H1 (cell line): ENCODE data around the gene CCBE1. TPM values are rescaled to one million over a fixed set of nuclear protein-coding genes. Genes with fewer than 3 reads are reported as not detected.

Experiments used
- CTCF ChIA-PET: fragments of 300-600 bp; sonication (Branson Sonifier 250); formaldehyde crosslinking; loops from one replicate; lab custom pipeline; 2021; ENCODE audit not compliant: partially characterized antibody; lab: Charles Lee
- POLR2A ChIA-PET: fragments of 300-600 bp; sonication (Branson Sonifier 250); formaldehyde crosslinking; loops from one replicate; lab custom pipeline; 2021; ENCODE audit warnings: inconsistent platforms; ENCODE audit not compliant: partially characterized antibody; lab: Charles Lee
- DNase-seq, 2 experiments: peaks; one replicate each; pipeline versions ENCODE4 v3.0.0 to v3.0.0-alpha.2; 2010 to 2022; ENCODE audit warnings: low spot score in 2 of 2, low read depth in 1 of 2, mixed read lengths in 1 of 2
- FAIRE-seq: peaks from 2 replicates; lab custom pipeline; 2011; peaks lifted over from hg19 to GRCh38; lab: Jason Lieb, UNC
- H2AFZ ChIP-seq: 2 replicates; pipeline ENCODE4 v1.8.1; 2012; ENCODE audit warnings: low read length, inconsistent platforms
- H2AK5ac ChIP-seq: 2 replicates; pipeline ENCODE4 v1.6.1; 2013; ENCODE audit warnings: low read depth, low read length
- H2BK120ac ChIP-seq: replicated peaks from 2 replicates; pipeline ENCODE3; 2013; ENCODE audit warnings: low read depth, low read length, inconsistent platforms
- H2BK12ac ChIP-seq: 2 replicates; pipeline ENCODE4 v1.6.1; 2013; ENCODE audit warnings: low read depth, low read length
- H2BK15ac ChIP-seq: 2 replicates; pipeline ENCODE4 v1.6.1; 2013; ENCODE audit warnings: low read length
- H2BK20ac ChIP-seq: 2 replicates; pipeline ENCODE4 v1.6.1; 2013; ENCODE audit warnings: low read length
- H2BK5ac ChIP-seq: 2 replicates; pipeline ENCODE4 v1.6.1; 2013; ENCODE audit warnings: low read depth, low read length
- H3K14ac ChIP-seq: 2 replicates; pipeline ENCODE4 v1.6.1; 2013; ENCODE audit warnings: inconsistent platforms; ENCODE audit not compliant: insufficient read length
- H3K18ac ChIP-seq: 2 replicates; pipeline ENCODE4 v1.6.1; 2013; ENCODE audit warnings: low read length; ENCODE audit errors: extremely low read depth
- H3K23ac ChIP-seq: 2 replicates; pipeline ENCODE4 v1.6.1; 2013; ENCODE audit warnings: inconsistent platforms; ENCODE audit not compliant: insufficient read length
- H3K23me2 ChIP-seq: 2 replicates; pipeline ENCODE4 v1.6.1; 2013; ENCODE audit warnings: low read depth, low read length
- H3K27ac ChIP-seq: 2 replicates; pipeline ENCODE4 v1.6.1; 2011; ENCODE audit warnings: low read depth, low read length, inconsistent platforms
- H3K27me3 ChIP-seq, 4 experiments: replicated peaks in 1 of 4; 1 replicate in 1 of 4; 2 replicates in 3 of 4; pipeline versions ENCODE4 v1.6.1 to v1.8.1; 2011 to 2013; ENCODE audit warnings: low read length in 3 of 4, mild to moderate bottlenecking in 3 of 4, inconsistent platforms in 2 of 4, mixed read lengths in 2 of 4, moderate library complexity in 1 of 4; ENCODE audit not compliant: control insufficient read depth in 3 of 4, insufficient read depth in 3 of 4; ENCODE audit errors: extremely low read depth in 1 of 4
- H3K36me3 ChIP-seq, 4 experiments: 2 replicates each; pipeline versions ENCODE4 v1.6.1 to v1.8.1; 2011 to 2013; ENCODE audit warnings: mild to moderate bottlenecking in 4 of 4, low read length in 3 of 4, moderate library complexity in 2 of 4, control low read depth in 1 of 4, inconsistent platforms in 1 of 4; ENCODE audit not compliant: insufficient read depth in 4 of 4, control insufficient read depth in 2 of 4
- H3K4ac ChIP-seq: replicated peaks from 2 replicates; pipeline ENCODE3; 2013; ENCODE audit warnings: low read length, low read depth, mixed read lengths, inconsistent platforms; ENCODE audit not compliant: insufficient read length
- H3K4me1 ChIP-seq, 4 experiments: replicated peaks in 1 of 4; 1 replicate in 1 of 4; 2 replicates in 3 of 4; pipeline versions ENCODE4 v1.6.1 to v1.8.1; 2011 to 2013; ENCODE audit warnings: low read length in 3 of 4, inconsistent platforms in 2 of 4, mixed read lengths in 1 of 4; ENCODE audit not compliant: insufficient read depth in 4 of 4, control insufficient read depth in 3 of 4
- H3K4me2 ChIP-seq, 2 experiments: 2 replicates each; pipeline versions ENCODE4 v1.6.1 to v1.8.1; 2011 to 2013; ENCODE audit warnings: low read depth in 2 of 2, low read length in 2 of 2, control low read depth in 1 of 2, inconsistent platforms in 1 of 2, mild to moderate bottlenecking in 1 of 2; ENCODE audit not compliant: insufficient read depth in 1 of 2
- H3K4me3 ChIP-seq, 4 experiments: fragments of 200-600, 300-600 bp in 1 of 4; sonication (generic), shearing (Covaris generic), sonication (Bioruptor Twin) in 1 of 4; 2 replicates each; pipeline versions ENCODE4 v1.5.1 to v1.8.1; 2011 to 2016; ENCODE audit warnings: low read length in 4 of 4, low read depth in 3 of 4, control low read depth in 2 of 4, inconsistent platforms in 2 of 4, mild to moderate bottlenecking in 2 of 4, mixed read lengths in 1 of 4, moderate library complexity in 1 of 4; ENCODE audit not compliant: insufficient read depth in 2 of 4; ENCODE audit errors: extremely low read depth in 1 of 4
- H3K56ac ChIP-seq: replicated peaks from 2 replicates; pipeline ENCODE3; 2013; ENCODE audit warnings: low read depth, mild to moderate bottlenecking, mixed read lengths, low read length, inconsistent platforms; ENCODE audit not compliant: insufficient read length
- H3K79me1 ChIP-seq: 2 replicates; pipeline ENCODE4 v1.6.1; 2013; ENCODE audit warnings: low read depth, low read length, control low read depth
- H3K79me2 ChIP-seq, 2 experiments: 2 replicates each; pipeline versions ENCODE4 v1.6.1 to v1.8.1; 2012 to 2013; ENCODE audit warnings: low read length in 2 of 2, mild to moderate bottlenecking in 2 of 2, inconsistent platforms in 1 of 2; ENCODE audit not compliant: insufficient read depth in 2 of 2, control insufficient read depth in 1 of 2
- H3K9ac ChIP-seq, 4 experiments: replicated peaks in 1 of 4; 1 replicate in 1 of 4; 2 replicates in 3 of 4; pipeline versions ENCODE4 v1.6.1 to v1.8.1; 2011 to 2013; ENCODE audit warnings: low read depth in 3 of 4, low read length in 3 of 4, control low read depth in 2 of 4, mild to moderate bottlenecking in 2 of 4, moderate library complexity in 2 of 4, inconsistent platforms in 1 of 4; ENCODE audit errors: extremely low read depth in 1 of 4
- H3K9me3 ChIP-seq, 2 experiments: 2 replicates each; pipeline versions ENCODE4 v1.6.1 to v1.8.1; 2012 to 2013; ENCODE audit warnings: mild to moderate bottlenecking in 2 of 2, moderate library complexity in 2 of 2, control low read depth in 1 of 2, inconsistent platforms in 1 of 2, low read depth in 1 of 2, low read length in 1 of 2, mixed read lengths in 1 of 2; ENCODE audit not compliant: insufficient read depth in 2 of 2
- H4K20me1 ChIP-seq, 2 experiments: replicated peaks in 1 of 2; 2 replicates each; pipeline versions ENCODE3 to v1.8.1; 2011 to 2013; ENCODE audit warnings: inconsistent platforms in 2 of 2, low read length in 2 of 2, mild to moderate bottlenecking in 1 of 2; ENCODE audit not compliant: insufficient read depth in 2 of 2, control insufficient read depth in 1 of 2
- H4K5ac ChIP-seq: 2 replicates; pipeline ENCODE4 v1.6.1; 2013; ENCODE audit warnings: low read length, low read depth, mixed read lengths, inconsistent platforms; ENCODE audit not compliant: insufficient read length
- H4K8ac ChIP-seq: 2 replicates; pipeline ENCODE4 v1.8.0; 2013; ENCODE audit warnings: mild to moderate bottlenecking, moderate library complexity, low read length, inconsistent platforms; ENCODE audit not compliant: insufficient read depth; ENCODE audit errors: extremely low read depth
- H4K91ac ChIP-seq: replicated peaks from 2 replicates; pipeline ENCODE3; 2013; ENCODE audit warnings: low read length, mixed read lengths, inconsistent platforms; ENCODE audit not compliant: insufficient read length
- ATF3 ChIP-seq: IDR thresholded peaks from 2 replicates; pipeline ENCODE4 v1.6.1; 2011; ENCODE audit warnings: low read depth, mild to moderate bottlenecking, low read length; ENCODE audit not compliant: insufficient read depth
- CHD1 ChIP-seq: IDR thresholded peaks from 2 replicates; pipeline ENCODE4 v1.6.1; 2012; ENCODE audit warnings: low read depth, low read length, improper control_type of control experiment
- E2F6 ChIP-seq: IDR thresholded peaks from 2 replicates; pipeline ENCODE4 v1.6.1; 2012; ENCODE audit warnings: inconsistent platforms
- GTF2F1 ChIP-seq: IDR thresholded peaks from 2 replicates; pipeline ENCODE4 v1.6.1; 2012; ENCODE audit warnings: low read depth, low read length, improper control_type of control experiment, borderline replicate concordance
- HDAC6 ChIP-seq: IDR thresholded peaks from one replicate; pipeline ENCODE4 v1.7.1; 2012; ENCODE audit warnings: low read depth, mild to moderate bottlenecking, inconsistent platforms, low read length, moderate library complexity
- SAP30 ChIP-seq: fragments of 300-600 bp; sonication (generic); IDR thresholded peaks from 2 replicates; pipeline ENCODE4 v1.7.1; 2012; ENCODE audit warnings: low read length, moderate library complexity, mild to moderate bottlenecking, inconsistent platforms; ENCODE audit not compliant: insufficient read depth, insufficient replicate concordance
- WGBS, 2 experiments: shearing (Covaris generic) in 1 of 2; methylation state at CpG; one replicate each; pipeline versions ENCODE4 v1.1.6 to v1.1.7; 2013 to 2015; ENCODE audit warnings: low lambda C conversion rate in 2 of 2, mixed read lengths in 2 of 2, inconsistent platforms in 1 of 2, low coverage in 1 of 2, missing lambda C conversion rate in 1 of 2; ENCODE audit not compliant: insufficient replicate concordance in 2 of 2, insufficient coverage in 1 of 2, insufficient read length in 1 of 2; ENCODE audit errors: extremely low coverage in 1 of 2, missing lambda C conversion rate in 1 of 2; 5-methylcytosine and 5-hydroxymethylcytosine counted together
- polyA plus RNA-seq, 7 experiments: library from polyadenylated mRNA; depleted of rRNA in 3 of 7; stranded (reverse) in 5 of 7; unstranded in 2 of 7; fragments of >200 nt in 5 of 7; fragments of 200-250 nt in 2 of 7; gene quantifications; 1 replicate in 5 of 7; 2 replicates in 1 of 7; 4 replicates in 1 of 7; pipeline versions ENCODE4 v1.2.1 to v1.2.3, GENCODE V29; 2011 to 2013; ENCODE audit warnings: missing spikeins in 2 of 7, mixed read lengths in 2 of 7
- total RNA-seq: library from RNA; stranded (reverse); fragmentation: NEBNext Ultra II Directional; extraction: Animal tissue kit (Norgen Biotek cat#: 25700); gene quantifications from 2 replicates; pipeline ENCODE4 v1.2.1, GENCODE V29; 2021

Gene CCBE1
- total and polyA plus RNA-seq, 2 of the 8 experiments (the other 6 are each of a cell fraction or from before 2014, with no cell fraction given) = 2.1 to 2.6 TPM

DNA sequence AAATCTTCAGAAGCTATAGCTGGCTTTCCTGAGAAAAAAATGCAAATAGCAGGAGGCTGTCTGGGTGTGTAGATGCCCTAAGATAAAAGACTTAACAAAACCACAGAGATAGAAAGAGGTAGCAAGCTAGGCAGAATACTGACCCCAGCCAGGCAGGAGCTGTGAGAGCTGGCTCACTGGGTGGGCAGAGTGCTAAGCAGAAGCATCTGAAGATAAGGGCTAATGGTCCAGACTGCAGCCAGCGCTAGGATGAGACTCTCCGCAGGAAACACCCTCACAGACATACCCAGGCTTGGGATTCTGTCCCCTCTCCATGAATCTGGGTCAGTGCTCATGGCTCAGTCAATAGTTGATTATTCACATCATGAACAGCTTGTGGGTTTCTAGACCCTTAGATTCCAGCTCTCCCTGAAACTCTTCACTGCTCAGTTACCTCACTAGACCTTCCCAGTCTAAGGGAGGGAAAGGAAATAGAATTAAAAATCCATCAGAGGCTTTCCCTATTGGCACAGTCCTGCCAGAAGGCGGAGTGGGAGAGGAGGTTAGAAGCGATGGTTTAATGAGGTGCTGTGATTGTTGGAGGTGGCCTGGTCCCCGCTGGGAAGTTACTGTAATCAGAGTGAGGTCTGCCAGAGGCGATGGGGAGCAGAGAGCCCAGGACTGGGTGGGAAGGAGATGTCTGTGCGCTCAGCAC, 21.4 kb upstream of the CCBE1 start:
- H3K79me2 ChIP-seq = no peaks in the 10 kb centered on the region
- no peaks in the 10 kb centered on the region for H4K20me1 ChIP-seq
- 0 out of 4 replicates have a peak, but pooled peaks cover 0 to 4% of the 10 kb centered on the region in 2 experiments for H3K9me3 ChIP-seq
- H2BK15ac ChIP-seq = peak overlapping the region; percentile 51; the same call in 1 of the 2 replicates
- H3K23ac ChIP-seq = no peak overlapping the region
- H3K27ac ChIP-seq = no peak overlapping the region
- H2AFZ ChIP-seq = peak overlapping the region; percentile 48; the same call in 1 of the 2 replicates
- no peak for DNase-seq
- TF ChIP-seq HDAC6 (no peak), E2F6 (no peak), SAP30 (no peak), ATF3 (no peak), CHD1 (no peak), GTF2F1 (no peak)
- TF ChIP-seq, all 59 proteins: peak for 0
- H3K79me1 ChIP-seq = no peaks in the 10 kb centered on the region
- H2BK20ac ChIP-seq = no peak overlapping the region
- FAIRE-seq = no peak
- H2BK120ac ChIP-seq = no peak overlapping the region
- no peak overlapping the region for H2BK12ac ChIP-seq
- no peak overlapping the region for H4K5ac ChIP-seq
- no peak overlapping the region for H4K91ac ChIP-seq
- no peak overlapping the region for H3K4me2 ChIP-seq
- CTCF ChIA-PET = interaction anchor here (0.8 to 2.5 kb wide), 6 partner anchors 12 to 149 kb away, joined by 3 to 18 read pairs (median 6); partner anchors contain the start of gene CCBE1
- no peak overlapping the region for H3K14ac ChIP-seq
- H3K4ac ChIP-seq = no peak overlapping the region
- no peak overlapping the region for H3K56ac ChIP-seq
- no peak overlapping the region for H4K8ac ChIP-seq
- no peaks in the 10 kb centered on the region for H3K27me3 ChIP-seq
- WGBS, 2 experiments = 86% methylated on average over 7 of the region's 7 CpGs; no CpG with 5 or more reads in 1 of the 2 experiments
- POLR2A ChIA-PET = interaction anchor here (1.5 kb wide), 1 partner anchor 8 kb away, joined by 3 read pairs; no protein-coding TSS in a partner anchor
- H2BK5ac ChIP-seq = no peak overlapping the region
- no peaks in the 10 kb centered on the region for H3K23me2 ChIP-seq
- H3K18ac ChIP-seq = no peak overlapping the region
- peaks cover 0 to 3% (median 0%) of the 10 kb centered on the region in 4 experiments; a peak in 2 of 7 replicates for H3K4me1 ChIP-seq
- H3K9ac ChIP-seq = no peak overlapping the region
- no peak overlapping the region; the same call in 1 of the 2 replicates for H2AK5ac ChIP-seq
- no peaks in the 10 kb centered on the region for H3K36me3 ChIP-seq
- H3K4me3 ChIP-seq = no peak overlapping the region
